Fibroblast of skin of abdomen (primary cell): ENCODE measurements around the gene LCAT.
A peak's percentile ranks its signal among the peaks of the same experiment; 100 is the strongest.
"Not testable (repeated sequence)": the region's sequence is repeated elsewhere in the genome, so short reads cannot be mapped to it uniquely, and the experiment has no call there.

ENCODE experiments used
- DNase-seq: peaks from one replicate; pipeline ENCODE4 v3.0.0-alpha.2; 2013

LCAT gene

GRCh38 chr16:67931712-67932461 lies 12.0 kb downstream of the LCAT start, which contains the start of gene CTRL:
Gene CTRL, minus strand, starts transcription at chr16:67931862. Its CDS starts 10 bp downstream, at chr16:67931852.
- no peak for DNase-seq

- no peak for DNase-seq
These were observed 13.2 kb downstream of the LCAT start for GRCh38 chr16:67930678-67931211.

- DNase-seq, result no peak
These were observed 13.7 kb downstream of the LCAT start for GRCh38 chr16:67930191-67930590.

- peak; percentile 41 for DNase-seq
These were observed 15.2 kb downstream of the LCAT start for GRCh38 chr16:67928561-67929364.

- no peak for DNase-seq
These were observed 15.8 kb downstream of the LCAT start for GRCh38 chr16:67928147-67928546.

DNA sequence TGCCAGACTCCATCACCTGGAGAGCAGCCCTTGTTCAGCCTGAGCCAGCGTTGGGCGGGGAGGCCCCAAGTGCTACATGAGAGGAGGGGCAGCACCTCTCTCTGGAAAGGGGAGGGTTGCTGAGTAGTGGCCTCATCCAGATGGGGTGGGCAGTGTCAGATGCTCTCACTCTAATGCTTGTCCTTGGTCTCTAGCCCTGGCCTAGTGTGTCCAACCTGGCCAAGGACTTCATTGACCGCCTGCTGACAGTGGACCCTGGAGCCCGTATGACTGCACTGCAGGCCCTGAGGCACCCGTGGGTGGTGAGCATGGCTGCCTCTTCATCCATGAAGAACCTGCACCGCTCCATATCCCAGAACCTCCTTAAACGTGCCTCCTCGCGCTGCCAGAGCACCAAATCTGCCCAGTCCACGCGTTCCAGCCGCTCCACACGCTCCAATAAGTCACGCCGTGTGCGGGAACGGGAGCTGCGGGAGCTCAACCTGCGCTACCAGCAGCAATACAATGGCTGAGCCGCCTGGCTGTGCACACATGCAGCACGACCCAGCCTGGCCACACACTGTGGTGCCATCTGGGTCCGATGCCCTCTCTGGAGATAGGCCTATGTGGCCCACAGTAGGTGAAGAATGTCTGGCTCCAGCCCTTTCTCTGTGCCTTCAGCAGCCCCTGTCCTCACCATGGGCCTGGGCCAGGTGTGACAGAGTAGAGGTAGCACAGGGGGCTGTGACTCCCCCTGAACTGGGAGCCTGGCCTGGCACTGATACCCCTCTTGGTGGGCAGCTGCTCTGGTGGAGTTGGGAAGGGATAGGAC lies 16.6 kb downstream of the LCAT start:
- DNase-seq, result no peak

DNA sequence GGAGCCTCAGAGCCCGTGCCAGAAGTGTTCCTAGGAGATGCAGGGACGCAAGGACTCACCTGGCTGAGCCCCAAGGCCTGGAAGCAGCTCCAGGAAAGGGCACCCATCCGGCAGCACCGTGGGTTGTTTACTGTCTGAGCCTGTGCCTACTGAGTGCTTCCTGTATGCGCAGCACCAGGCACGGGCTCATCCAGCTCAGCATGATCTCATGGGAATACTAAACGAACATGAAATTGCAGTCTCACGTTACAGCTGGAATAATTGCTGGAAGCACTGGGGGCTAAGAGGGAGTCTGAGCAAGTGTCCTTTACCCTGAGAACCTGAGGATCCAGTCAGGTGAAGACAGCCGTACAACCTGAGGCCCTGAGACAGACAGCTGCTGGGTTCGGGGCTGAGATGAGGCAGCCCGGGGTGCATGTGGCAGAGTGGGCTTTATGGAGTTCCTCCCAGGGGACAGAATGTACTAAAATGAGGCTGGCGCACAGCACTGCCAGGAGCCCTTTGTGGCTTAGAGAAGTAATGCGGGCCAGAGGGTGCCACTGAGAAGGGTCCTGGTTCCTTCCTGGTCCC lies 17.7 kb downstream of the LCAT start:
- no peak for DNase-seq

GRCh38 chr16:67924140-67924906 lies 19.6 kb downstream of the LCAT start:
- DNase-seq, result no peak

GRCh38 chr16:67923414-67924116 lies 20.4 kb downstream of the LCAT start:
- DNase-seq, result no peak

- no peak for DNase-seq
These were observed 21.2 kb downstream of the LCAT start for GRCh38 chr16:67922740-67923139.

DNA sequence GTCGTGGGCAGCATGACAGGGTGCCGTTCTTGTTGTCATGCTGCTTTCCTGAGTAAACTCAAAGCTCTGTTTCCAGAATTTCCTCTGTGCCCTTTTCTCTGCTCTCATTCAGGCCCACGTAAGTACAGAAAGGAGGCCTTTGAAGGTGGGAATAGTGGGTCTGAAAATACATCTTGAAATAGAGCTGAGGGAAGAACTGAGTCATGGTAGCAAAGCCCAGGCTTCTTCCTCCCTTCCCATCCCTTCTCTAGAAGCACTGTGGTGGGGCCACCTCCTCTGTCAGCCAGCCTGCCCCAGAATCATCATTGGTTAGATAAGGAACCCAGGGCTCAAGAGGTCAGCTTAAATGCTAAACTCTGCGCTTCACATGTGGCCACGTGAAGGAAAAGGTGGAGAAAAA lies 21.7 kb downstream of the LCAT start:
- no peak for DNase-seq

DNA sequence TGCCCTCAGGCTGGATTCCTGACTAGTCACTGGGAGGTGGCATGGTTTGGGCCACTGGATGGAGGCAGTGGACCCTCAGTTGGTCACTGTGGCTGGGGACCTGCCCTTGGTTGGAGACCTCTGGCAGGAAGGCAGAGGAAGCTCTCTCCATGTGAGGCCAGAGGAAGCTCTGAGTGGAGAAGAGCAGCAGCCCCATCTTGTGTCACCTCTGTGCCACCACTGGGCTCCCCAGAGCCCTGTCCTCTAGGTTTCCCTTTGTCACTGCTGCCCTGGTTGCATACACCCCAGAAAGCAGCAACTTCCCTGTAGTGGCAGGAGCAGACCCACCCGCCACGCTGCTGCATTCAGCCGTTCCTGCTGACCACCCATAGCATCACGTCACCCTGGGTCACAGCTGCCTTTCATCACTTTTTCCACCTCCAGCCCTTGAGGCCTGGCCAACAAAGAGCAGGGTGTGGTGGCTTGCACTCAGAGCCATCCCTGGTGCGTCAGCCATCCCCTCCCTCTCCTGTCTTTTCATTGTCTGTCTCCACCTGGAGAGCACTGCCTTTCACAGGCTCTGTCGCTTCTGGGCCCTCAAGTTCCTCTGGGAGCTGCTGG lies 24.2 kb downstream of the LCAT start:
- no peak for DNase-seq

DNA sequence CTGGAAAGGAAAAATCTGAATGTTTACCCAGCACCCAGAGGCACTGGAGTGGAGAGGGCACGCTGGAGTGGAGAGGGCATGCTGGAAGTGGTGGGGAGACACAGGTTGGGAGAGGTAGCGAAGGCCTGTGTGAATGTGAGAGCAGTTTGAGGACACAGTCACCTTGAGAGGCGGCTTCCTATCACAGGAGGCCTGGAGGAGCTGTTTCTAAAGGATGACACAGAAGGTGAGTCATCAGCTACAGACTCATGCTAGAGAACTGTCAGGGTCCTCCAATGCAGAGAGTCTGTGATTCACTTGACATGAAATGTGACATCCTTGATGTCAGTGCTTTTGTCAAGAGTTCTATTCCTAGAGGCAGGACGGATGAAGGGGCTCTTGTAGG lies 26.1 kb downstream of the LCAT start:
- peak; percentile 80 for DNase-seq

GRCh38 chr16:67917140-67917851 lies 26.6 kb downstream of the LCAT start:
- no peak for DNase-seq

- DNase-seq, result no peak
These were observed 27.8 kb downstream of the LCAT start for GRCh38 chr16:67915831-67916723.

DNA sequence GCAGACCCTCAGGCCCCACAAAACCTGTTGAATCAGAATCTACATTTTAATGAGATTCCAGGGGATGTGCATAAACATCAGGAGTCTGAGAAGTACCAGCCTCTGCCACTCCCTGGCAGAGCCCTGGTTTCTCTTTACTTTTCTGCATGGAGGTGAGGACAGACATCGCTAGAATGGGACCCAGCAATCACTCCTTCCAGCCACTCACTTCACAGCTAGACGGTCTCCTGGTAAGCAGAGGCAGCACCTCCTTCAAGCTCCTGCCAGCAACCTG lies 28.5 kb downstream of the LCAT start:
- DNase-seq, result not testable (repeated sequence)

- DNase-seq, result no peak
These were observed 29.0 kb downstream of the LCAT start for GRCh38 chr16:67914758-67915495.

GRCh38 chr16:67910158-67910557 lies 33.8 kb downstream of the LCAT start:
- peak; percentile 38 for DNase-seq
